Activated CD8-positive, alpha-beta T cell treated with anti-CD3 and anti-CD28 coated beads for 36 hours (primary cell): ENCODE results near the gene CDC42EP4. TPM values are rescaled to one million over a fixed set of nuclear protein-coding genes. Genes with fewer than 3 reads are reported as not detected.

ENCODE experiments used
- ATAC-seq: fragments of 200-7000 bp; cut with Tn5 transposase; one replicate; pipeline ENCODE4 v1.10.0; 2021; ENCODE audit warnings: mild to moderate bottlenecking, moderate library complexity
- CTCF ChIA-PET: fragments of 350-600 bp; sonication (Branson Sonifier 250); formaldehyde crosslinking; loops from one replicate; lab custom pipeline; 2021; ENCODE audit warnings: antibody characterized with exemption; lab: Charles Lee
- POLR2A ChIA-PET: fragments of 350-600 bp; sonication (Branson Sonifier 250); formaldehyde crosslinking; loops from one replicate; lab custom pipeline; 2021; ENCODE audit warnings: antibody characterized with exemption; lab: Charles Lee
- DNase-seq: peaks from one replicate; pipeline ENCODE4 v3.0.0-alpha.2; 2020
- H3K27ac Mint-ChIP-seq: one replicate; pipeline ENCODE4 v1.8.0; 2021; ENCODE audit warnings: mild to moderate bottlenecking, mixed read lengths
- H3K27me3 Mint-ChIP-seq: one replicate; pipeline ENCODE4 v1.8.0; 2021; ENCODE audit warnings: mixed read lengths
- H3K36me3 Mint-ChIP-seq: one replicate; pipeline ENCODE4 v1.8.0; 2021; ENCODE audit warnings: low read depth, mixed read lengths
- H3K4me1 Mint-ChIP-seq: one replicate; pipeline ENCODE4 v1.8.0; 2021; ENCODE audit warnings: low read depth, mixed read lengths
- H3K4me3 Mint-ChIP-seq: one replicate; pipeline ENCODE4 v1.8.0; 2021; ENCODE audit warnings: mild to moderate bottlenecking, moderate library complexity, mixed read lengths
- H3K9me3 Mint-ChIP-seq: one replicate; pipeline ENCODE4 v1.8.0; 2021; ENCODE audit warnings: mixed read lengths
- CTCF ChIP-seq: fragments of 200-600 bp; IDR thresholded peaks from one replicate; pipeline ENCODE4 v1.8.0; 2022; ENCODE audit warnings: antibody characterized with exemption, mild to moderate bottlenecking
- intact Hi-C: fragments of 100-400 bp; cut with micrococcal nuclease; formaldehyde crosslinking; loops from one replicate; pipeline ENCODE4 v1.10.0; 2022
- total RNA-seq, 2 experiments: library from RNA; stranded (reverse); gene quantifications; one replicate each; pipeline ENCODE4 v1.2.3, GENCODE V29; 2021

The CDC42EP4 gene
- total RNA-seq, 2 experiments from 2014 or later: 0.72 to 1.1 TPM

DNA sequence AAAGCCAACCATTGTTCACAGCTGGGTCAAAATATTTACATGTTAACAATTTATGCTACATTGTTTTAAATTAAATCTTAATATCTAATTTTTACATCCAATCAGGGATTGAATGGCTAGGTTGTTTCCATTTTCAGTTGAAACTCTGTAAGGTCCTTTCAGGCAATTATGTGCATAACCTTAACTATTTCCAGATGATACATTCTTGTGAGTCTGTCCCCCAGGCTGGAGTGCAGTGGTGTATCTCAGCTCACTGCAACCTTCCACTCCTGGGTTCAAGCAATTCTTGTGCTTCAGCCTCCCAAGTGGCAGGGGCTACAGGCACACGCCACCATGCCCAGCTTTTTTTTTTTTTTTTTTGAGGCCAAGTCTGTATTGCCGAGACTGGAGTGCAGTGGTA, 10.4 kb downstream of the CDC42EP4 start:
- ChIA-PET CTCF (interaction anchor here (1.8 kb wide), 1 partner anchor 9 kb away, joined by 6 read pairs; no protein-coding TSS in a partner anchor), POLR2A (no interaction called here)
- intact Hi-C loops: no loop called here
- Mint-ChIP-seq H3K27ac (no peak overlapping the region), H3K4me1 (no peaks in the 10 kb centered on the region), H3K4me3 (no peak overlapping the region), H3K9me3 (no peaks in the 10 kb centered on the region), H3K27me3 (peaks cover 11% of the 10 kb centered on the region), H3K36me3 (no peaks in the 10 kb centered on the region)
- no peak for DNase-seq
- no peak for ATAC-seq
- TF ChIP-seq CTCF: no peak

GRCh38 chr17:73300392-73300791, 11.4 kb downstream of the CDC42EP4 start:
- no peak for ATAC-seq
- Mint-ChIP-seq H3K4me3 (no peak overlapping the region), H3K36me3 (no peaks in the 10 kb centered on the region), H3K9me3 (no peaks in the 10 kb centered on the region), H3K4me1 (no peaks in the 10 kb centered on the region), H3K27me3 (peaks cover 9% of the 10 kb centered on the region), H3K27ac (no peak overlapping the region)
- CTCF ChIA-PET: interaction anchor here (3.0 kb wide), 1 partner anchor 69 kb away, joined by 11 read pairs; no protein-coding TSS in a partner anchor
- intact Hi-C loops: no loop called here
- POLR2A ChIA-PET: no interaction called here
- no peak for TF ChIP-seq CTCF
- no peak for DNase-seq

- H3K36me3 Mint-ChIP-seq: no peaks in the 10 kb centered on the region
- CTCF ChIA-PET: interaction anchor here (0.9 to 3.0 kb wide), 3 partner anchors 13 to 71 kb away, joined by 4 to 11 read pairs (median 4); no protein-coding TSS in a partner anchor
- no peak for ATAC-seq
- DNase-seq: no peak
- H3K27ac Mint-ChIP-seq: no peak overlapping the region
- POLR2A ChIA-PET: interaction anchor here (1.1 kb wide), 1 partner anchor 12 kb away, joined by 3 read pairs; no protein-coding TSS in a partner anchor
- no peaks in the 10 kb centered on the region for H3K4me1 Mint-ChIP-seq
- no peaks in the 10 kb centered on the region for H3K9me3 Mint-ChIP-seq
- no peak overlapping the region for H3K4me3 Mint-ChIP-seq
- peaks cover 2% of the 10 kb centered on the region for H3K27me3 Mint-ChIP-seq
- no peak for TF ChIP-seq CTCF
- intact Hi-C loops: no loop called here
Measured at GRCh38 chr17:73297934-73298861, 13.6 kb downstream of the CDC42EP4 start.

- no peak overlapping the region for H3K27ac Mint-ChIP-seq
- no peak for DNase-seq
- intact Hi-C loops: no loop called here
- H3K9me3 Mint-ChIP-seq: no peaks in the 10 kb centered on the region
- peaks cover 4% of the 10 kb centered on the region for H3K27me3 Mint-ChIP-seq
- H3K36me3 Mint-ChIP-seq: no peaks in the 10 kb centered on the region
- ChIA-PET POLR2A (no interaction called here), CTCF (no interaction called here)
- ATAC-seq: no peak
- no peak for TF ChIP-seq CTCF
- no peak overlapping the region for H3K4me3 Mint-ChIP-seq
- H3K4me1 Mint-ChIP-seq: peaks cover 10% of the 10 kb centered on the region
Measured at GRCh38 chr17:73293480-73293911, 18.3 kb downstream of the CDC42EP4 start.

DNA sequence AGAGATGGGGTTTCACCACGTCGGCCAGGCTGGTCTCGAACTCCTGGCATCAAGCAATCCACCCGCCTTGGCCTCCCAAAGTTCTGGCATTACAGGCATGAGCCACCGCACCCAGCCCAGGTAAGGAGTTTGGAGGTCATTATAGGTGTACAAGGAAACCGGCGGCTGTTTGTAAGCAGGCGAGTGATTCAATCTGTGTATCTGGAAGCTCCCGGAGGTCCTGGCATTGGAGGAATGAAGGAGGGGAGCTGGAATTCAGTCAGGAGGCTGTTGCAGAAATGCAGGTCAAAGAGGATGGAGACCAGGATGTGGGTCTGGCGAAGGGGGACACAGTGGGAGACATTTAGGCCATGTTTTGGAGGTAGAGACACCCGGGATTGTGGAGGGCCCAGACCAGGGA, 18.8 kb downstream of the CDC42EP4 start:
- ChIA-PET POLR2A (no interaction called here), CTCF (no interaction called here)
- intact Hi-C loops: no loop called here
- no peak overlapping the region for H3K4me3 Mint-ChIP-seq
- no peak for TF ChIP-seq CTCF
- H3K4me1 Mint-ChIP-seq: peaks cover 10% of the 10 kb centered on the region
- ATAC-seq: no peak
- H3K27me3 Mint-ChIP-seq: peaks cover 4% of the 10 kb centered on the region
- H3K36me3 Mint-ChIP-seq: no peaks in the 10 kb centered on the region
- H3K9me3 Mint-ChIP-seq: no peaks in the 10 kb centered on the region
- no peak overlapping the region for H3K27ac Mint-ChIP-seq
- DNase-seq: no peak
